GM12801 (cell line): ENCODE results near the gene SIM2.

Experiments used
- TF ChIP-seq, protein P1 (sequence below): IDR thresholded peaks from one replicate; pipeline ENCODE4 v1.5.1; 2011; ENCODE audit warnings: control low read depth; ENCODE audit not compliant: insufficient read length; ENCODE audit errors: extremely low read depth

Gene SIM2

GRCh38 chr21:36765229-36765628 is 66.3 kb downstream of the SIM2 start:
- TF ChIP-seq, protein P1, sequence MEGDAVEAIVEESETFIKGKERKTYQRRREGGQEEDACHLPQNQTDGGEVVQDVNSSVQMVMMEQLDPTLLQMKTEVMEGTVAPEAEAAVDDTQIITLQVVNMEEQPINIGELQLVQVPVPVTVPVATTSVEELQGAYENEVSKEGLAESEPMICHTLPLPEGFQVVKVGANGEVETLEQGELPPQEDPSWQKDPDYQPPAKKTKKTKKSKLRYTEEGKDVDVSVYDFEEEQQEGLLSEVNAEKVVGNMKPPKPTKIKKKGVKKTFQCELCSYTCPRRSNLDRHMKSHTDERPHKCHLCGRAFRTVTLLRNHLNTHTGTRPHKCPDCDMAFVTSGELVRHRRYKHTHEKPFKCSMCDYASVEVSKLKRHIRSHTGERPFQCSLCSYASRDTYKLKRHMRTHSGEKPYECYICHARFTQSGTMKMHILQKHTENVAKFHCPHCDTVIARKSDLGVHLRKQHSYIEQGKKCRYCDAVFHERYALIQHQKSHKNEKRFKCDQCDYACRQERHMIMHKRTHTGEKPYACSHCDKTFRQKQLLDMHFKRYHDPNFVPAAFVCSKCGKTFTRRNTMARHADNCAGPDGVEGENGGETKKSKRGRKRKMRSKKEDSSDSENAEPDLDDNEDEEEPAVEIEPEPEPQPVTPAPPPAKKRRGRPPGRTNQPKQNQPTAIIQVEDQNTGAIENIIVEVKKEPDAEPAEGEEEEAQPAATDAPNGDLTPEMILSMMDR = no peak

DNA sequence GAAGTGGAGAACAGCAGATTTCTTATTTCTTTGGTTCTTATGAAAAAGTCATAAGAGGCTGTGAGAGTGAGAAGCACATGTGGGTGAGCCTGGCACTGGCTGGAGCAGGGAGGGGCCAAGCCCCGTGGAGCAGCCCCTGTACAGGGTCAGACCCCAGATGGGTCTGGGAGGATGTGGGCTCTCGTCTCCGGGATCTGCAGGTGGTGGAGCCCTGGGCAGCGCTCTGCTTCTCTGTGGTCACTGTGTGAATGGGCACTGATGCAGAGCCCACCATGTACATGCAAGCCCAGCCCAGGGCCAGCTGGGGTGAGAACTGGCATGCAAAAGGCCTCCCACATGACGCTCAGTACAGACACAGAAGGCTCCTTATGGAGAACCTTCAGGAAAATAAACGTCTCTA is 67.6 kb downstream of the SIM2 start:
- TF ChIP-seq, protein P1 = no peak

DNA sequence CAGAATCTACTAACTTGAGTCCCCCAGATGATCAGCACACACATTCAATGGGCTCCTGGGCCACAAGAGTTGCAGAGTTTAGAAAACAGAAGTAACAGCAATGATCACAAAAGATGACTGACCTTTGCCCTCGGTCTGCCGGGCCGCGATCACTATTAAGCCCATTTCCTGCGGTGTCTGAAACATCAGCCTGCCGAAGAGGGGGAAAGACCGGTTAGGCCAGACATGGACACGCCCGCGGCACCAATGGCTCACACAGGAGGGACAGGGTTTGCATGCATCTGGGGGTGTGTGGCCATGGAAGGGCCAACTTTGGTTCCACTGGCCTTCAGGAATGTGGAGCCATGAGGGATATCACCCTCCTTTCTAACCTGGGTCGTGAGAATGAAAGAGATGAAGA is 68.2 kb downstream of the SIM2 start:
- TF ChIP-seq, protein P1 = no peak

- TF ChIP-seq, protein P1 = no peak
Measured at GRCh38 chr21:36768496-36768895, 69.6 kb downstream of the SIM2 start.

- TF ChIP-seq, protein P1 = no peak
Measured at GRCh38 chr21:36769051-36769839, 70.3 kb downstream of the SIM2 start.

GRCh38 chr21:36773117-36773516 is 74.2 kb downstream of the SIM2 start:
- TF ChIP-seq, protein P1 = no peak

DNA sequence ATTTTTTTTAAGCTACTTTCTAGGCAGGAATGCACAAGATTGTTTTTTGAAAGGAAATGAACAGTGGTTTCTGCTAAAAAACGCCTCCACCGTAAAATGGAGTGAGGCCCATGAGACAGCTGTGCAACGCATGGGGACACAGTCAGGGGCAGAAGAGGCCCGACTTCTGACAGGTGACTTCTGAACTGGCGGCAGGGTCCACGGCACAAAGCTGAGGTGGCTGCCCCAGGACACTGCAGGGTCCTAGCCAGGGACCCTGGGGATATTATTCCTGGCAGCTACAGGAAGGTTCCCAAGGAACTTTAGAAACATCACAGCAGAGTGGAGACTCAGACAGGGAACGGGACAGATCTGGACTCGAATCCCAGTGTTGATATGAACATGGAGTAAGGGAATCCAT is 75.1 kb downstream of the SIM2 start:
- TF ChIP-seq, protein P1 = no peak
